AG04450 (cell line): ENCODE data around the gene ACP7. TPM values are rescaled to one million over a fixed set of nuclear protein-coding genes. Genes with fewer than 3 reads are reported as not detected.

Experiments
- CTCF ChIA-PET: fragments of 300-600, 350-600 bp; formaldehyde crosslinking; extraction: SDS; loops from one replicate; lab custom pipeline; 2022; ENCODE audit warnings: antibody characterized with exemption, inconsistent platforms; lab: Charles Lee
- POLR2A ChIA-PET: fragments of 350-600 bp; formaldehyde crosslinking; extraction: SDS; loops from one replicate; lab custom pipeline; 2021; ENCODE audit warnings: antibody characterized with exemption, inconsistent platforms; lab: Yijun Ruan, JAX
- DNase-seq: peaks from one replicate; pipeline ENCODE4 v3.0.0-alpha.2; 2011; ENCODE audit warnings: low read depth, low spot score
- H3K27ac ChIP-seq: one replicate; pipeline ENCODE4 v1.5.1; 2012; ENCODE audit warnings: low read depth, low read length, control low read depth
- H3K27me3 ChIP-seq: one replicate; pipeline ENCODE4 v1.6.0; 2012; ENCODE audit warnings: low read length; ENCODE audit not compliant: control insufficient read depth, insufficient read depth
- H3K4me3 ChIP-seq: 2 replicates; pipeline ENCODE4 v1.5.1; 2011; ENCODE audit warnings: mild to moderate bottlenecking, low read depth, low read length, control low read depth
- H3K9me3 ChIP-seq: 2 replicates; pipeline ENCODE4 v1.5.1; 2012; ENCODE audit warnings: low read length; ENCODE audit not compliant: control insufficient read depth, insufficient read depth
- CTCF ChIP-seq: IDR thresholded peaks from 2 replicates; pipeline ENCODE4 v1.5.1; 2011; ENCODE audit warnings: low read depth, low read length, control low read depth, inconsistent platforms
- polyA plus RNA-seq: library from polyadenylated mRNA; depleted of rRNA; stranded (reverse); fragments of >200 nt; gene quantifications from 2 replicates; pipeline ENCODE4 v1.2.3, GENCODE V29; 2011

Gene ACP7
- polyA plus RNA-seq, 1 experiment, result not detected

GRCh38 chr19:39053276-39054090 is 30.7 kb upstream of the ACP7 start:
- POLR2A ChIA-PET, result no interaction called here
- CTCF ChIA-PET, result interaction anchor here (0.7 to 1.6 kb wide), 4 partner anchors 9 to 274 kb away, joined by 3 read pairs; no protein-coding TSS in a partner anchor
- Histone ChIP-seq H3K9me3 (peaks cover 5% of the 10 kb centered on the region), H3K4me3 (no peak overlapping the region), H3K27me3 (peaks cover 5% of the 10 kb centered on the region), H3K27ac (no peak overlapping the region)
- DNase-seq, result no peak
- no peak for TF ChIP-seq CTCF

- ChIA-PET POLR2A (no interaction called here), CTCF (interaction anchor here (0.6 to 1.6 kb wide), 3 partner anchors 263 to 427 kb away, joined by 3 read pairs; no protein-coding TSS in a partner anchor)
- H3K9me3 ChIP-seq, result peaks cover 5% of the 10 kb centered on the region
- peaks cover 5% of the 10 kb centered on the region for H3K27me3 ChIP-seq
- TF ChIP-seq CTCF, result no peak
- no peak for DNase-seq
- no peak overlapping the region for H3K4me3 ChIP-seq
- H3K27ac ChIP-seq, result no peak overlapping the region
Measured at GRCh38 chr19:39054091-39054470, 30.1 kb upstream of the ACP7 start.

GRCh38 chr19:39057615-39058014 is 26.6 kb upstream of the ACP7 start:
- peaks cover 6% of the 10 kb centered on the region for H3K27me3 ChIP-seq
- no peak for DNase-seq
- TF ChIP-seq CTCF, result no peak
- no peak overlapping the region for H3K4me3 ChIP-seq
- H3K27ac ChIP-seq, result no peak overlapping the region
- ChIA-PET CTCF (no interaction called here), POLR2A (no interaction called here)
- peaks cover 5% of the 10 kb centered on the region for H3K9me3 ChIP-seq

- POLR2A ChIA-PET, result no interaction called here
- CTCF ChIA-PET, result no interaction called here
- TF ChIP-seq CTCF, result no peak
- Histone ChIP-seq H3K27me3 (peaks cover 4% of the 10 kb centered on the region), H3K4me3 (no peak overlapping the region), H3K27ac (no peak overlapping the region), H3K9me3 (peaks cover 5% of the 10 kb centered on the region)
- no peak for DNase-seq
Measured at GRCh38 chr19:39059302-39059701, 24.9 kb upstream of the ACP7 start.

GRCh38 chr19:39060171-39060570 is 24.0 kb upstream of the ACP7 start:
- H3K4me3 ChIP-seq, result no peak overlapping the region
- ChIA-PET POLR2A (no interaction called here), CTCF (no interaction called here)
- no peak for DNase-seq
- H3K27ac ChIP-seq, result no peak overlapping the region
- H3K27me3 ChIP-seq, result peaks cover 4% of the 10 kb centered on the region
- H3K9me3 ChIP-seq, result no peaks in the 10 kb centered on the region
- TF ChIP-seq CTCF, result no peak
